Measurements from ENCODE around the gene TREM2.

TREM2 gene

DNA sequence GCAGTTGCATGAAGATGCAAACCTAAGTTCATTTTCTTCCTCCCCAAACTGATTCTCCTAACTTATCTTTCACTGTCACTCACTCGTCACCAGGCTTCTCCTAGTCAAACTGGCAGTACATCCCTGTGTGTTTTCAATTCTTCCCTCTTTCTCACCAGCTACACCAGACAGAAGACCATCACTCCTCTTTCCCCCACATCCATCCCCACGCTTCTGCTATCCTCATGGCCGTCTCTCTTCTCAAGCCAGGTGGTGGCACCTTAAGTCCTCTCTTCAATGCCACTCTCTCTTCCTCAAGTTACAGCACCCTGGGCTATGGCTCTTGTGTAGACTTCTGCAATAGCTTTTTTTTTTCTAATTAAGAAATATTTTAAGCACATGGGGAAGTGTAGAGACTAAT is 14.4 kb upstream of the TREM2 start:
- Histone ChIP-seq H3K4me3 (ENCODE audit: severe bottlenecking) (no peak overlapping the region), H3K4me1 (ENCODE audit: insufficient read depth, poor library complexity, severe bottlenecking) (no peaks in the 10 kb centered on the region)

DNA sequence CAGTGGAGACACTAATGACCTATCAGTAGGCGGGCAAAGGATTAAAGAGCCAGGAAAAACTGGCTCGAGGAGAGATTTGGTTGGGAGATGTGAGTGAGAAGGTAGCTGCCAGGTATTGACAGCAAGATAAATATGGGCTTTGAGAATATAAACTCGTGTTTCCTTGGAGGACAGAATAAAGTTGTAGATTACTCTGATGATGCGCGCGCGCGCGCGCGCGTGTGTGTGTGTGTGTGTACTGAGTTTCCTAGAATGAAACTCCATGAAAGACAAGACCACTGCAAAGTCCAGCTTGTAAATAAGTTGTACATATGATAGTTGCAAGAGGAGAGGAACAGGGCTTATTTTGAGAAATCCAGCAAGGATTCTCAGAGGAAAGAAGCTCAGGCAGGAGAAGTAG is 13.3 kb upstream of the TREM2 start:
- TF ChIP-seq, protein P1, sequence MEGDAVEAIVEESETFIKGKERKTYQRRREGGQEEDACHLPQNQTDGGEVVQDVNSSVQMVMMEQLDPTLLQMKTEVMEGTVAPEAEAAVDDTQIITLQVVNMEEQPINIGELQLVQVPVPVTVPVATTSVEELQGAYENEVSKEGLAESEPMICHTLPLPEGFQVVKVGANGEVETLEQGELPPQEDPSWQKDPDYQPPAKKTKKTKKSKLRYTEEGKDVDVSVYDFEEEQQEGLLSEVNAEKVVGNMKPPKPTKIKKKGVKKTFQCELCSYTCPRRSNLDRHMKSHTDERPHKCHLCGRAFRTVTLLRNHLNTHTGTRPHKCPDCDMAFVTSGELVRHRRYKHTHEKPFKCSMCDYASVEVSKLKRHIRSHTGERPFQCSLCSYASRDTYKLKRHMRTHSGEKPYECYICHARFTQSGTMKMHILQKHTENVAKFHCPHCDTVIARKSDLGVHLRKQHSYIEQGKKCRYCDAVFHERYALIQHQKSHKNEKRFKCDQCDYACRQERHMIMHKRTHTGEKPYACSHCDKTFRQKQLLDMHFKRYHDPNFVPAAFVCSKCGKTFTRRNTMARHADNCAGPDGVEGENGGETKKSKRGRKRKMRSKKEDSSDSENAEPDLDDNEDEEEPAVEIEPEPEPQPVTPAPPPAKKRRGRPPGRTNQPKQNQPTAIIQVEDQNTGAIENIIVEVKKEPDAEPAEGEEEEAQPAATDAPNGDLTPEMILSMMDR (IDR thresholded peaks at IDR 0.05; ENCODE audit: poor library complexity, severe bottlenecking) = no peak
- no peak overlapping the region for H3K27ac ChIP-seq (ENCODE audit: poor library complexity, severe bottlenecking)
- H3K4me3 ChIP-seq (ENCODE audit: severe bottlenecking) = no peak overlapping the region
- H3K9me3 ChIP-seq (ENCODE audit: severe bottlenecking) = no peaks in the 10 kb centered on the region
- H3K27me3 ChIP-seq (ENCODE audit: insufficient read depth, poor library complexity, severe bottlenecking) = no peaks in the 10 kb centered on the region
- no peaks in the 10 kb centered on the region for H3K4me1 ChIP-seq (ENCODE audit: insufficient read depth, poor library complexity, severe bottlenecking)
- DNase-seq (ENCODE audit: low spot score) (no peak), ATAC-seq (ENCODE audit: low read depth) (no peak)
- no peaks in the 10 kb centered on the region for H3K36me3 ChIP-seq (ENCODE audit: low read depth)

More for the DNA sequence above, 14.4 kb upstream of the TREM2 start:
- H3K27me3 ChIP-seq (ENCODE audit: insufficient read depth, poor library complexity, severe bottlenecking) = no peaks in the 10 kb centered on the region
- TF ChIP-seq, protein P1 (IDR thresholded peaks at IDR 0.05; ENCODE audit: poor library complexity, severe bottlenecking) = no peak
- no peaks in the 10 kb centered on the region for H3K9me3 ChIP-seq (ENCODE audit: severe bottlenecking)
- no peak overlapping the region for H3K27ac ChIP-seq (ENCODE audit: poor library complexity, severe bottlenecking)
- no peak for DNase-seq (ENCODE audit: low spot score)
- no peaks in the 10 kb centered on the region for H3K36me3 ChIP-seq (ENCODE audit: low read depth)
- no peak for ATAC-seq (ENCODE audit: low read depth)

DNA sequence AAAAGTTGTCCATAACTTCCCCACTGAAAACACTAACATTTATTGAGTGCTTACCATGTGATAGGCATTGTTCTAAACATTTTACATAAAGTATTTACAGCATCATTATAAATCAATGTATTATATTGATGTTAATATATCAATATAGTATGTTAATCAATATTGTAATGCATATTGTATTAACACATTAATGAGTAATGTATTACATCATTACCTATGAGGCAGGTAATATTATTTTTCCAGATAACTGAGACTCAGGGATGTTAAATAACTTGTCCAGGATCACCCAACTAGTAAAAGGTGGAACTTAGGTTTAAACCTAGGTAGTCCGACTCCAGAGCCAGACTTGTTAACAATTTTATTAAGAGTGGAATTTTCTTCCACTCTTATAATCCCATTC is 12.2 kb upstream of the TREM2 start:
- TF ChIP-seq, protein P1 (IDR thresholded peaks at IDR 0.05; ENCODE audit: poor library complexity, severe bottlenecking) = no peak

DNA sequence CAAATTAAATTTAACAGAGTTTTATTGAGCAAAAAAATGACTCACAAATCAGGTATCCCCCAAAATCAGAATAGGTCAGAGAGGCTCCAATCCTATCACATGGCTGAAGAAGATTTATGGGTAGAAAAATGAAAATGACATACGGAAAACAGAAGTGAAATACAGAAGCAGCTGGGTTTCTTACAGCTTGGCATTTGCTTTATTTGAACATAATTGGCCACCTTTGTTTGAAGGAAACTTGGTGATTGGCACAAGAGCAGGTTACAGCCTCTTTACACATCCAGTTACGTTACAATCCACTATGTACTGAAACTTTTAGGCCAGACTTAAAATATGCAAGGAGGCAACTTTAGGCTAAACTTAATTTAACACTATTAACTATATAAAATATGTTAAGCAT is 11.7 kb upstream of the TREM2 start:
- Histone ChIP-seq H3K27me3 (ENCODE audit: insufficient read depth, poor library complexity, severe bottlenecking) (no peaks in the 10 kb centered on the region), H3K27ac (ENCODE audit: poor library complexity, severe bottlenecking) (no peak overlapping the region), H3K9me3 (ENCODE audit: severe bottlenecking) (no peaks in the 10 kb centered on the region), H3K4me1 (ENCODE audit: insufficient read depth, poor library complexity, severe bottlenecking) (no peaks in the 10 kb centered on the region), H3K36me3 (ENCODE audit: low read depth) (no peaks in the 10 kb centered on the region), H3K4me3 (ENCODE audit: severe bottlenecking) (no peak overlapping the region)
- ATAC-seq (ENCODE audit: low read depth) (no peak), DNase-seq (ENCODE audit: low spot score) (no peak)
- TF ChIP-seq, protein P1 (IDR thresholded peaks at IDR 0.05; ENCODE audit: poor library complexity, severe bottlenecking) = no peak

More for the DNA sequence above, 12.2 kb upstream of the TREM2 start:
- no peak overlapping the region for H3K27ac ChIP-seq (ENCODE audit: poor library complexity, severe bottlenecking)
- ATAC-seq (ENCODE audit: low read depth) (no peak), DNase-seq (ENCODE audit: low spot score) (no peak)
- no peaks in the 10 kb centered on the region for H3K27me3 ChIP-seq (ENCODE audit: insufficient read depth, poor library complexity, severe bottlenecking)
- H3K9me3 ChIP-seq (ENCODE audit: severe bottlenecking) = no peaks in the 10 kb centered on the region
- no peaks in the 10 kb centered on the region for H3K4me1 ChIP-seq (ENCODE audit: insufficient read depth, poor library complexity, severe bottlenecking)
- H3K4me3 ChIP-seq (ENCODE audit: severe bottlenecking) = no peak overlapping the region
- no peaks in the 10 kb centered on the region for H3K36me3 ChIP-seq (ENCODE audit: low read depth)

DNA sequence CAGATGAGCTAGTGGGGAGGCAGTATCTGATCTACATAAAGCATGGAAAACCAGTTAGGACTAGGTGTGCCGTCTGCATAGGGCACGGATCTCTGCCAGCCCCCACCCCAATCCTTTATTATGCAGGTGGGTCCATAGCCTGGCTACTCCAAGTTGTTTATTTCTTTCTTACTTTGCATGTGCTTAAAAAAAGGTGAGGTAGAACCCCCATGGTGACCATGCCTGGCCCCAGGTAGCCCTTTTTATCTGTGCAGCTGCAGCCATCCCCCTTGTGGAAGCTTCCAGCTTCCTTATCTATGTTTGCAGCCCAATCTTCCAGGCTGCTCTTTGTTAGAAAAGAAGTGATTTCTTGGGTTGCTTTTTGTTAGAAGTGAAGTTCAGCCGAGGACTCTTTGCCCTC is 9.0 kb upstream of the TREM2 start:
- Histone ChIP-seq H3K4me1 (ENCODE audit: insufficient read depth, poor library complexity, severe bottlenecking) (no peaks in the 10 kb centered on the region), H3K27ac (ENCODE audit: poor library complexity, severe bottlenecking) (no peak overlapping the region), H3K27me3 (ENCODE audit: insufficient read depth, poor library complexity, severe bottlenecking) (no peaks in the 10 kb centered on the region), H3K9me3 (ENCODE audit: severe bottlenecking) (no peaks in the 10 kb centered on the region), H3K36me3 (ENCODE audit: low read depth) (no peaks in the 10 kb centered on the region), H3K4me3 (ENCODE audit: severe bottlenecking) (no peak overlapping the region)
- DNase-seq (ENCODE audit: low spot score) (no peak), ATAC-seq (ENCODE audit: low read depth) (no peak)
- TF ChIP-seq, protein P1 (IDR thresholded peaks at IDR 0.05; ENCODE audit: poor library complexity, severe bottlenecking) = no peak

Data from RWPE2 (cell line).